Measurements from ENCODE around the gene FXYD2. TPM values are rescaled to one million over a fixed set of nuclear protein-coding genes. Genes with fewer than 3 reads are reported as not detected.

Gene FXYD2
- polyA plus RNA-seq, 1 experiment, result not detected

- no peak for DNase-seq (ENCODE audit: low read depth, low spot score)
- TF ChIP-seq CTCF (IDR thresholded peaks at IDR 0.05; ENCODE audit: low read depth, low read length), result no peak
- POLR2A ChIA-PET, result no interaction called here
- no peak overlapping the region for H3K4me3 ChIP-seq (ENCODE audit: low read depth, low read length)
- H3K27ac ChIP-seq (ENCODE audit: low read depth, low read length), result no peak overlapping the region
- CTCF ChIA-PET, result no interaction called here
- H3K27me3 ChIP-seq (ENCODE audit: control insufficient read depth, insufficient read depth, low read length), result peaks cover 42% of the 10 kb centered on the region
- H3K9me3 ChIP-seq (ENCODE audit: control insufficient read depth, insufficient read depth, low read length), result no peaks in the 10 kb centered on the region; the same call in 1 of the 2 replicates
Observed at GRCh38 chr11:117795638-117796455, 28.7 kb downstream of the FXYD2 start.

GRCh38 chr11:117794772-117795629 lies 29.5 kb downstream of the FXYD2 start:
- Histone ChIP-seq H3K9me3 (ENCODE audit: control insufficient read depth, insufficient read depth, low read length) (no peaks in the 10 kb centered on the region; the same call in 1 of the 2 replicates), H3K27me3 (ENCODE audit: control insufficient read depth, insufficient read depth, low read length) (peaks cover 42% of the 10 kb centered on the region), H3K4me3 (ENCODE audit: low read depth, low read length) (no peak overlapping the region), H3K27ac (ENCODE audit: low read depth, low read length) (no peak overlapping the region)
- TF ChIP-seq CTCF (IDR thresholded peaks at IDR 0.05; ENCODE audit: low read depth, low read length), result no peak
- ChIA-PET POLR2A (no interaction called here), CTCF (no interaction called here)
- no peak for DNase-seq (ENCODE audit: low read depth, low spot score)

- ChIA-PET POLR2A (no interaction called here), CTCF (interaction anchor here (0.8 to 1.0 kb wide), 2 partner anchors 49 to 368 kb away, joined by 3 read pairs; no protein-coding TSS in a partner anchor)
- Histone ChIP-seq H3K27ac (ENCODE audit: low read depth, low read length) (no peak overlapping the region), H3K4me3 (ENCODE audit: low read depth, low read length) (no peak overlapping the region), H3K27me3 (ENCODE audit: control insufficient read depth, insufficient read depth, low read length) (peaks cover 42% of the 10 kb centered on the region), H3K9me3 (ENCODE audit: control insufficient read depth, insufficient read depth, low read length) (no peaks in the 10 kb centered on the region; the same call in 1 of the 2 replicates)
- TF ChIP-seq CTCF (IDR thresholded peaks at IDR 0.05; ENCODE audit: low read depth, low read length), result no peak
- DNase-seq (ENCODE audit: low read depth, low spot score), result no peak
Observed at GRCh38 chr11:117794135-117794534, 30.4 kb downstream of the FXYD2 start.

- H3K9me3 ChIP-seq (ENCODE audit: control insufficient read depth, insufficient read depth, low read length), result no peaks in the 10 kb centered on the region; the same call in 1 of the 2 replicates
- no peak for TF ChIP-seq CTCF (IDR thresholded peaks at IDR 0.05; ENCODE audit: low read depth, low read length)
- DNase-seq (ENCODE audit: low read depth, low spot score), result no peak
- H3K27me3 ChIP-seq (ENCODE audit: control insufficient read depth, insufficient read depth, low read length), result peaks cover 42% of the 10 kb centered on the region
- ChIA-PET CTCF (interaction anchor here (0.8 to 1.0 kb wide), 2 partner anchors 50 to 367 kb away, joined by 3 read pairs; no protein-coding TSS in a partner anchor), POLR2A (no interaction called here)
- no peak overlapping the region for H3K27ac ChIP-seq (ENCODE audit: low read depth, low read length)
- no peak overlapping the region for H3K4me3 ChIP-seq (ENCODE audit: low read depth, low read length)
Observed at GRCh38 chr11:117793583-117793982, 31.0 kb downstream of the FXYD2 start.

Measured in AG04450 (cell line).